Activated naive CD8-positive, alpha-beta T cell treated with anti-CD3 and anti-CD28 coated beads for 36 hours (primary cell): ENCODE data around the gene B4GALT4. TPM values are rescaled to one million over a fixed set of nuclear protein-coding genes. Genes with fewer than 3 reads are reported as not detected.

Source experiments
- DNase-seq: peaks from one replicate; pipeline ENCODE4 v3.0.0; 2021
- H3K27ac Mint-ChIP-seq: one replicate; pipeline ENCODE4 v1.8.0; 2022; ENCODE audit warnings: mild to moderate bottlenecking, moderate library complexity, mixed read lengths
- H3K27me3 Mint-ChIP-seq: one replicate; pipeline ENCODE4 v1.8.0; 2022; ENCODE audit warnings: mild to moderate bottlenecking, mixed read lengths
- H3K36me3 Mint-ChIP-seq: one replicate; pipeline ENCODE4 v1.8.0; 2021; ENCODE audit warnings: mild to moderate bottlenecking, mixed read lengths
- H3K4me1 Mint-ChIP-seq: one replicate; pipeline ENCODE4 v1.8.0; 2021; ENCODE audit warnings: mixed read lengths
- H3K4me3 Mint-ChIP-seq: one replicate; pipeline ENCODE4 v1.8.0; 2022; ENCODE audit warnings: mild to moderate bottlenecking, moderate library complexity, mixed read lengths
- H3K9me3 Mint-ChIP-seq: one replicate; pipeline ENCODE4 v1.8.0; 2022; ENCODE audit warnings: mixed read lengths
- total RNA-seq, 2 experiments: library from RNA; stranded (reverse); gene quantifications; one replicate each; pipeline ENCODE4 v1.2.3, GENCODE V29; 2021

B4GALT4 gene
- total RNA-seq, 2 experiments from 2014 or later = 14.2 to 14.4 TPM

- Mint-ChIP-seq H3K9me3 (no peaks in the 10 kb centered on the region), H3K4me1 (peaks cover 4% of the 10 kb centered on the region), H3K4me3 (no peak overlapping the region), H3K36me3 (peaks cover 30% of the 10 kb centered on the region), H3K27me3 (no peaks in the 10 kb centered on the region), H3K27ac (no peak overlapping the region)
- no peak for DNase-seq
Measured at GRCh38 chr3:119225121-119225520, 15.6 kb downstream of the B4GALT4 start.

- no peak overlapping the region for H3K27ac Mint-ChIP-seq
- H3K9me3 Mint-ChIP-seq = no peaks in the 10 kb centered on the region
- H3K4me1 Mint-ChIP-seq = peaks cover 12% of the 10 kb centered on the region
- no peaks in the 10 kb centered on the region for H3K27me3 Mint-ChIP-seq
- H3K36me3 Mint-ChIP-seq = peaks cover 23% of the 10 kb centered on the region
- DNase-seq = no peak
- H3K4me3 Mint-ChIP-seq = no peak overlapping the region
Measured at GRCh38 chr3:119223511-119223910, 17.2 kb downstream of the B4GALT4 start.

- Mint-ChIP-seq H3K36me3 (peaks cover 22% of the 10 kb centered on the region), H3K4me3 (no peak overlapping the region), H3K27me3 (no peaks in the 10 kb centered on the region), H3K9me3 (no peaks in the 10 kb centered on the region), H3K27ac (no peak overlapping the region), H3K4me1 (peaks cover 12% of the 10 kb centered on the region)
- no peak for DNase-seq
Measured at GRCh38 chr3:119222391-119222790, 18.3 kb downstream of the B4GALT4 start.

- Mint-ChIP-seq H3K36me3 (peaks cover 27% of the 10 kb centered on the region), H3K27ac (no peak overlapping the region)
Measured at GRCh38 chr3:119221779-119222320, 18.8 kb downstream of the B4GALT4 start.

DNA sequence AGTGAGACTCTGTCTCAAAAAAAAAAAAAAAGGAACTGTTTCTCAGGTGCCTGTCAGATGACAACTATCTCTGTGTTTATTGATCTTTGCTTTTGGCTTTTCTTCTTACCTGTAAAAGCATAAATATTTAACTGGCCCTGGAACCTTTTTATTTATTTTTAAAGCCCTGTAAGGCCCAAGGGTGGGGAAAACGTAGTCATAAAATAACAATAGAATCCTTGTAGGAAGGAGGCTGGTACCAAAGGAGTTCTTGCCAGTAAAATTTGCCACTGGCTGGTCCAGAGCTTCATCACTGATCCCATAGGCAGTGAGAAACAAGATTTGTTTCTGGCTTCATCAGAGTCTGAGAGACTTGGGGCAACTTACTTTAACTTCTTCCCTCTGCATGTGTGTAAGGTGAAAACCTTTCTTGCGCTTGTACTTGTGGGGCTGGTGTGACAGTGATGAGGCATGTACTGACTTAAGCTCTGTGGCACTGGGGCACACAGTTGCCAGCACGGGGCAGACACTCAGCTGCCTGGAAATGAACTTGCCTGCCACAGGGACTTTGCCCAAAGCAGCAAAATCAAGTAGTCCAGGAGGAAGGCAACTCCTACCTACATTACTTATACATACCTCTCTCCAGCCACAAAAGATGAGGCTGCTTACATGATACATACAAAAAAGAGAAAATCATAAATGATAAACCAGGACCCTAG is 19.6 kb downstream of the B4GALT4 start:
- H3K4me1 Mint-ChIP-seq = peaks cover 9% of the 10 kb centered on the region
- H3K4me3 Mint-ChIP-seq = no peak overlapping the region
- peaks cover 22% of the 10 kb centered on the region for H3K36me3 Mint-ChIP-seq
- H3K27me3 Mint-ChIP-seq = no peaks in the 10 kb centered on the region
- no peak overlapping the region for H3K27ac Mint-ChIP-seq
- DNase-seq = no peak
- H3K9me3 Mint-ChIP-seq = no peaks in the 10 kb centered on the region

More at GRCh38 chr3:119221779-119222320, 18.8 kb downstream of the B4GALT4 start:
- no peak for DNase-seq
- no peaks in the 10 kb centered on the region for H3K9me3 Mint-ChIP-seq
- peaks cover 12% of the 10 kb centered on the region for H3K4me1 Mint-ChIP-seq
- H3K27me3 Mint-ChIP-seq = no peaks in the 10 kb centered on the region
- H3K4me3 Mint-ChIP-seq = no peak overlapping the region

GRCh38 chr3:119220198-119220597 is 20.5 kb downstream of the B4GALT4 start:
- H3K4me1 Mint-ChIP-seq = peaks cover 8% of the 10 kb centered on the region

DNA sequence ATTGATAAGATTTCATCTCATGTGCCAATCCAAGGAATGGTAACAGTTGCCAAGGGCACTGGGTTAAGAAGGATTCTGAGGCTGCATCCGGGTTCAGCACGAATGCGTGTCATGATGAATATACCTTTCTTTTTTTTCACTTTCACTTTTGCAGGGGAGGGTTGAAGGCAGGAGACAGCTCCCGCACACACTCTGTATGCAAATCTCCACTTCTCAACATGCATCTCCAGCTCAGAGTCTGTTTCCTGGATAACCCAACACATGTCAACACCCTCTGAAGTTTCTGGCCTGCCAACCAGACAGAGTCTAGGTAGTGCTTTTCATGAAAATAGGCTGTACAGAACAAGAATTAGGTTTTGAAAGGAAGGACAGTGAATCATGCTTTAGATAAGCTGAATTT is 21.6 kb downstream of the B4GALT4 start:
- H3K4me3 Mint-ChIP-seq = no peak overlapping the region
- no peaks in the 10 kb centered on the region for H3K9me3 Mint-ChIP-seq
- peaks cover 30% of the 10 kb centered on the region for H3K36me3 Mint-ChIP-seq
- peaks cover 8% of the 10 kb centered on the region for H3K4me1 Mint-ChIP-seq
- H3K27ac Mint-ChIP-seq = peak overlapping the region; percentile 26
- no peaks in the 10 kb centered on the region for H3K27me3 Mint-ChIP-seq
- no peak for DNase-seq

More at GRCh38 chr3:119220198-119220597, 20.5 kb downstream of the B4GALT4 start:
- Mint-ChIP-seq H3K36me3 (peaks cover 29% of the 10 kb centered on the region), H3K4me3 (no peak overlapping the region), H3K27ac (no peak overlapping the region), H3K9me3 (no peaks in the 10 kb centered on the region), H3K27me3 (no peaks in the 10 kb centered on the region)
- DNase-seq = no peak

DNA sequence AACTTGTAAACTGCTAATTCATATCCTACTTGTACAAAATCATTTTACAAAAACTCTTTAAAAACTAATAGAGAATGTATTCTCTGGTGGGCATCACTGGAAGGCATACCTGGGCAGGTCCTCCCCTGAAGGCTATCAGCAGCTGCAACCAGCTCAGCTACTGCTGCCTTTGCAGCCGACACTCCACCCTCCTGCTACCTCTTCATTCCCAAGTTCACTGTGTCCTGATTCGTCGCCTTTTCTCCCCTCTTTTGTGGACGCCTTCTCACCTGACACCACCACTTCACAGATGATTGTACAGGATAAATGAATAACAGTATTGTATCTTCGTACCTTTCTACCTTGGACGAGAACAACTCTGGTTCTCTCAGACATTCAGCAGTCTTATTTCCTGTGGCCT is 28.9 kb downstream of the B4GALT4 start:
- H3K9me3 Mint-ChIP-seq = no peaks in the 10 kb centered on the region
- H3K27ac Mint-ChIP-seq = no peak overlapping the region
- no peak overlapping the region for H3K4me3 Mint-ChIP-seq
- DNase-seq = no peak
- peaks cover 45% of the 10 kb centered on the region for H3K36me3 Mint-ChIP-seq
- H3K4me1 Mint-ChIP-seq = peaks cover 13% of the 10 kb centered on the region
- H3K27me3 Mint-ChIP-seq = no peaks in the 10 kb centered on the region

DNA sequence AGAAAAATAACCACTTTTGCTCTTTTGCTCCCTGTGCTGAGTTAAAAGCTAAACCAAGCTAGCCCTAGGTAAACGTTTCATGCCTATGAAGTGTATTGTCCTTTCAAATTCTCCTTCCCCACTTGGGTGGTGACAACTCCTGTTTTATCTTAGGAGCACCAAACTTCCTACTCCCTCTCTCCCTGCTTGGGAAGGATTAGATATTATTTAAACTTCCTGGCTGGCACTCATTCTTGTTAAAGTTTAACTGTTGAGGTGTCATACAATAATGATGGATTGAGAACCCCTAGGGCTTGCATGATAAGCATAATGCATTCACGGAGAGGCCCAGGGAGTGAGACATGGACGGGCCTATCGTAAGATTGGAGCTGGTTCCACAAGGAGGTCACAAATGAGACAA is 29.5 kb downstream of the B4GALT4 start:
- Mint-ChIP-seq H3K27me3 (no peaks in the 10 kb centered on the region), H3K27ac (no peak overlapping the region), H3K4me1 (peaks cover 17% of the 10 kb centered on the region), H3K9me3 (no peaks in the 10 kb centered on the region), H3K36me3 (peaks cover 45% of the 10 kb centered on the region), H3K4me3 (no peak overlapping the region)
- DNase-seq = no peak

GRCh38 chr3:119207512-119207875 is 33.2 kb downstream of the B4GALT4 start:
- no peak for DNase-seq
- H3K9me3 Mint-ChIP-seq = peaks cover 4% of the 10 kb centered on the region
- H3K27ac Mint-ChIP-seq = no peak overlapping the region
- no peak overlapping the region for H3K4me3 Mint-ChIP-seq
- H3K36me3 Mint-ChIP-seq = peaks cover 31% of the 10 kb centered on the region
- H3K4me1 Mint-ChIP-seq = peaks cover 22% of the 10 kb centered on the region
- no peaks in the 10 kb centered on the region for H3K27me3 Mint-ChIP-seq

DNA sequence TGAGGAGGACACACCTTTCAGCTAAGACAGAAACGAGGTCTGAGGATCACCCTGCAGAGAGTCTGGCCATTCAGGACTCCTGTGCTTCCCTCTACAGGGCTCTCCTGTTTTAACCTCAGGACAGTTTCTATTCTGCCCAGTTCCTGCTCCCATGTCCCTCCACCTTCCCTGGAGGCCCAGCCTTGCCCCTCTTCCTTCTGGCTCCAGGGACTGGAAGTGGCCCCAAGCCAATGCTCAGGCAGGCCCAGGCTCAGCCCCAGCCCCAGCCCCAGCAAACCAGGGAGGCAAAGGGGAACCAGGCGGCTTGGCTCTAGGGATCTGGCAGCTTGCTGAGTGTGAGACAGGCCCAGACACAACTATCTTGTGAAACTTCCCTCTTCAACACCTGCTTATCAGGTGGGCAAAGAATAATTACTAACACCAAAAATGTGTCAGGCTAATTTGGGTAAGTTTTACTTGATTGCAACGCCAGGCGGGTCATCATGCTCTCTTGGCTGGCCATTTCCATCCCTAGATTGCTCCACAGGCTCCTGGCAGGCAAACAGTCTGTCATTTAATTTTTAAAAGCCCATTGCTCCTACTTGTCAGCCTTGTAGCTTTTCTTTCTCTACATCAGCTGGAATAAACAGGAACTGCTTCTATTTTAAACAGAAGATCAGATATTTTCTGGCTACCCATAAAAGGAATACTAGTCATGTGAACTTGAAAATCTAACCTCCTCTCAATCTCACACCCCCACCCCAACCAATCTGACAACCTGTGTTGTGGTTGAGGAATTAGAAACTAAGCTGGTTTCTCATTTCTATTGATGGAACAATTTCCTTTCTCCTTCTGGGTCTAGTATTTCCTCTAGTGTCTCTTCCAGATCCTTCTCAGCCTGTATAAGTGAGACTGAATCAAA is 33.8 kb downstream of the B4GALT4 start:
- Mint-ChIP-seq H3K36me3 (peaks cover 31% of the 10 kb centered on the region), H3K4me3 (no peak overlapping the region), H3K27ac (no peak overlapping the region), H3K4me1 (peaks cover 22% of the 10 kb centered on the region), H3K9me3 (peaks cover 4% of the 10 kb centered on the region), H3K27me3 (no peaks in the 10 kb centered on the region)
- DNase-seq = no peak

DNA sequence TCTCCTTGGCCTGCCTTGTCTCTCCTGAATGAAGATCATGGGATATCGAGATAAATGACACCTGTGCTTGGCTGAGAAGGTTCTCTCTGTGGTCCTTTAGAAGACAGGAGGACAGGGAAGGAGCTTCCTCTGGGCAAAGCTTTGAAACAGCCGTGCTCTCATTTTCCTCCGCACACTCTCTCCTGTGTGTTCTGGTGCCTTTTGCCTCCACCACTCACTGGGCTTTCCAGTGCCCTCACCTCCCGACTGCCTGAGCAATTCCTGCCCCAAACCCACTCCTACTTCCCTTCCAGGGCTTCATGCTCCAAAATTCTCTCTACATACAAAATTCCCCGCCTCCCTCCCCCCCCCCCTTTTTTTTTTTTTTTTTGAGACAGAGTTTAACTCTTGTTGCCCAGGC is 35.0 kb downstream of the B4GALT4 start:
- Mint-ChIP-seq H3K27ac (no peak overlapping the region), H3K4me3 (no peak overlapping the region), H3K36me3 (peaks cover 27% of the 10 kb centered on the region), H3K27me3 (no peaks in the 10 kb centered on the region), H3K4me1 (peaks cover 22% of the 10 kb centered on the region), H3K9me3 (peaks cover 4% of the 10 kb centered on the region)
- no peak for DNase-seq

GRCh38 chr3:119205209-119205608 is 35.5 kb downstream of the B4GALT4 start:
- no peak overlapping the region for H3K27ac Mint-ChIP-seq
- H3K4me1 Mint-ChIP-seq = peaks cover 22% of the 10 kb centered on the region
- no peaks in the 10 kb centered on the region for H3K27me3 Mint-ChIP-seq
- no peak for DNase-seq
- H3K36me3 Mint-ChIP-seq = peaks cover 24% of the 10 kb centered on the region
- H3K4me3 Mint-ChIP-seq = no peak overlapping the region
- peaks cover 4% of the 10 kb centered on the region for H3K9me3 Mint-ChIP-seq

GRCh38 chr3:119195911-119196310 is 44.8 kb downstream of the B4GALT4 start:
- Mint-ChIP-seq H3K9me3 (no peaks in the 10 kb centered on the region), H3K27ac (no peak overlapping the region), H3K4me3 (no peak overlapping the region), H3K36me3 (no peaks in the 10 kb centered on the region), H3K4me1 (no peaks in the 10 kb centered on the region), H3K27me3 (no peaks in the 10 kb centered on the region)
- no peak for DNase-seq

GRCh38 chr3:119195151-119195476 is 45.6 kb downstream of the B4GALT4 start:
- no peaks in the 10 kb centered on the region for H3K36me3 Mint-ChIP-seq
- H3K9me3 Mint-ChIP-seq = no peaks in the 10 kb centered on the region
- no peak for DNase-seq
- H3K4me1 Mint-ChIP-seq = no peaks in the 10 kb centered on the region
- H3K4me3 Mint-ChIP-seq = no peak overlapping the region
- no peaks in the 10 kb centered on the region for H3K27me3 Mint-ChIP-seq
- no peak overlapping the region for H3K27ac Mint-ChIP-seq
